Measurements from ENCODE around the gene TPPP.
A peak's percentile ranks its signal among the peaks of the same experiment; 100 is the strongest.

The TPPP gene

GRCh38 chr5:624951-625230, 68.3 kb downstream of the TPPP start:
- no peak for DNase-seq (ENCODE audit: low spot score)

- DNase-seq (ENCODE audit: low spot score) = no peak
Observed at GRCh38 chr5:624118-624950, 68.8 kb downstream of the TPPP start.

GRCh38 chr5:623531-623930, 69.6 kb downstream of the TPPP start:
- no peak for DNase-seq (ENCODE audit: low spot score)

GRCh38 chr5:622946-623522, 70.1 kb downstream of the TPPP start:
- DNase-seq (ENCODE audit: low spot score) = no peak

- DNase-seq (ENCODE audit: low spot score) = no peak
Observed at GRCh38 chr5:622359-622758, 70.8 kb downstream of the TPPP start.

GRCh38 chr5:621341-621761, 71.8 kb downstream of the TPPP start:
- peak; percentile 52 for DNase-seq (ENCODE audit: low spot score)

- DNase-seq (ENCODE audit: low spot score) = peak; percentile 31
Observed at GRCh38 chr5:620586-621180, 72.5 kb downstream of the TPPP start.

GRCh38 chr5:620152-620551, 73.0 kb downstream of the TPPP start:
- DNase-seq (ENCODE audit: low spot score) = peak; percentile 51

- no peak for DNase-seq (ENCODE audit: low spot score)
Observed at GRCh38 chr5:619444-619843, 73.7 kb downstream of the TPPP start.

- DNase-seq (ENCODE audit: low spot score) = peak; percentile 44
Observed at GRCh38 chr5:618450-618849, 74.7 kb downstream of the TPPP start.

- DNase-seq (ENCODE audit: low spot score) = peak; percentile 45
Observed at GRCh38 chr5:617896-618295, 75.3 kb downstream of the TPPP start.

GRCh38 chr5:616484-617039, 76.6 kb downstream of the TPPP start:
- DNase-seq (ENCODE audit: low spot score) = peak; percentile 55

GRCh38 chr5:612498-613424, 80.4 kb downstream of the TPPP start:
- DNase-seq (ENCODE audit: low spot score) = peak; percentile 40

GRCh38 chr5:611731-612486, 81.2 kb downstream of the TPPP start, which contains the start of gene CEP72:
TSS of gene CEP72 (plus strand) at chr5:612340. CDS start at chr5:612362, 22 bp downstream.
- DNase-seq (ENCODE audit: low spot score) = peak; percentile 95

- DNase-seq (ENCODE audit: low spot score) = peak; percentile 36
Observed at GRCh38 chr5:610744-611730, 82.1 kb downstream of the TPPP start.

- peak; percentile 26 for DNase-seq (ENCODE audit: low spot score)
Observed at GRCh38 chr5:610011-610743, 83.0 kb downstream of the TPPP start.

Measured in left forelimb (tissue), 1 donor.